CD4-positive, alpha-beta T cell treated with Interleukin-17A for 4 hours (primary cell): ENCODE data around the gene FAM241B.

Source experiments
- DNase-seq: peaks from one replicate; pipeline ENCODE4 v3.0.0-alpha.2; 2020; ENCODE audit warnings: mixed read lengths

The FAM241B gene

GRCh38 chr10:69668721-69669120 lies 38.7 kb downstream of the FAM241B start:
- no peak for DNase-seq

GRCh38 chr10:69669409-69669808 lies 39.4 kb downstream of the FAM241B start:
- no peak for DNase-seq

- DNase-seq = no peak
Observed at GRCh38 chr10:69673521-69673920, 43.5 kb downstream of the FAM241B start.

GRCh38 chr10:69674786-69675185 lies 44.7 kb downstream of the FAM241B start:
- DNase-seq = no peak

GRCh38 chr10:69676301-69676700 lies 46.3 kb downstream of the FAM241B start:
- no peak for DNase-seq

- DNase-seq = no peak
Observed at GRCh38 chr10:69677985-69678654, 48.1 kb downstream of the FAM241B start.

- no peak for DNase-seq
Observed at GRCh38 chr10:69679736-69680135, 49.7 kb downstream of the FAM241B start.

GRCh38 chr10:69680610-69681009 lies 50.6 kb downstream of the FAM241B start:
- DNase-seq = no peak

- no peak for DNase-seq
Observed at GRCh38 chr10:69681436-69681835, 51.4 kb downstream of the FAM241B start.

GRCh38 chr10:69682955-69683474 lies 53.0 kb downstream of the FAM241B start:
- no peak for DNase-seq
